Umbilical cord (tissue), 2 donors: ENCODE data around the gene CARS2. TPM values are rescaled to one million over a fixed set of nuclear protein-coding genes. Genes with fewer than 3 reads are reported as not detected.
A peak's percentile ranks its signal among the peaks of the same experiment; 100 is the strongest.
"Not testable (repeated sequence)": the region's sequence is repeated elsewhere in the genome, so short reads cannot be mapped to it uniquely, and the experiment has no call there.

Experiments
- DNase-seq: peaks from one replicate; pipeline ENCODE4 v3.0.0-alpha.2; 2015; ENCODE audit warnings: low spot score
- total RNA-seq: library from RNA; depleted of rRNA; stranded (reverse); fragments of >200 nt; gene quantifications from one replicate; pipeline ENCODE4 v1.2.3, GENCODE V29; 2014; ENCODE audit warnings: low replicate concordance; ENCODE audit not compliant: insufficient read depth

Gene CARS2
- total RNA-seq, 1 donor from 2014 or later, result 36.4 TPM

DNA sequence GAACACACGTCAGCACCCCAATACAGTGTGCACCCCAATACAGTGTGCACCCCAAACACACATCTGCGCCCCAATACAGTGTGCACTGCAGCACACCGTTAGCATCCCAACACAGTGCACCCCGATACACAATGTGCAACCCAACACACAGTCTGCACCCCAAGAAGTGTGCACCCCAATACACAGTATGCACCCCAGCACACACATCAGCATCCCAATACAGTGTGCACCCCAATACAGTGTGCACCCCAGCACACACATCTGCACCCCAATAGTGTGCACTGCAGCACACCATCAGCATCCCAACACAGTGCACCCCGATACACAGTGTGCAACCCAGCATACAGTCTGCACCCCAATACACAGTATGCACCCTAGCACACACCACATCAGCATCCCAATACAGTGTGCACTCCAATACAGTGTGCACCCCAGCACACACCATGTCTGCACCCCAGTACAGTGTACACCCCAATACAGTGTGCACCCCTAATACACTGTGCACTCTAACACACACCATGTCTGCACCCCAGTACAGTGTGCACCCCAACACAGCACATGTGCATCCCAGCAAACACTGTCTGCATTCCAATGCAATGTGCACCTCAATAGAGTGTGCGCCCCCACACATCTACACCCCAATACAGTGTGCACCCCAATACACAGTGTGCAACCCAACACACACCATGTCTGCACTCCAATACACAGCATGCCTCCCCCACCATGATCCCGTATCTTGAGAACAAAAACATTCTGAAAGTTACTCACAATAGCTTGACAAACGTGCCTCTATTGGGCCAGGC, 855 bp upstream of the CARS2 start:
- DNase-seq, result no peak

DNA sequence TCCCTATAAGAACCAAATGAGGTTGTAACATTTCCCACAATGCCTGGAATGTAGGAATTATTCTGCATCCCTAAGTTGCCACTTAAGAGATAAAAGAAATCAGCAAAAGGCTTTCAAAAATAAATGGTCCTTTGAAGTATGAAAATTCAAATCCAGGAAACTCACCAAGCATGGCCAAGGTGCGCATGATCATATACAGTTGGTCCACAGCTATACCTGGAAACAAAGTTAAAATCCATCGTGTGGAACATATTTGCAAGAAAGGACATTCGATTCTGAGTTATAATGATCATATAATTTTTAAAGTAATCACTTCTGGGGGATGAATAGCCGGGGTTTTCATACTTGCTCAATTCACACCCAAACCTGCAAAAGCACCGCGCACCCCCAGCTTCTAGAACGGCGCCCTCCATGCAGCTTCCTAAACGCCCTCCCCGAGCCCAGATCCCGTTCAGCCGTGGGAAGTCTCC, 525 bp downstream of the CARS2 start:
- no peak for DNase-seq

DNA sequence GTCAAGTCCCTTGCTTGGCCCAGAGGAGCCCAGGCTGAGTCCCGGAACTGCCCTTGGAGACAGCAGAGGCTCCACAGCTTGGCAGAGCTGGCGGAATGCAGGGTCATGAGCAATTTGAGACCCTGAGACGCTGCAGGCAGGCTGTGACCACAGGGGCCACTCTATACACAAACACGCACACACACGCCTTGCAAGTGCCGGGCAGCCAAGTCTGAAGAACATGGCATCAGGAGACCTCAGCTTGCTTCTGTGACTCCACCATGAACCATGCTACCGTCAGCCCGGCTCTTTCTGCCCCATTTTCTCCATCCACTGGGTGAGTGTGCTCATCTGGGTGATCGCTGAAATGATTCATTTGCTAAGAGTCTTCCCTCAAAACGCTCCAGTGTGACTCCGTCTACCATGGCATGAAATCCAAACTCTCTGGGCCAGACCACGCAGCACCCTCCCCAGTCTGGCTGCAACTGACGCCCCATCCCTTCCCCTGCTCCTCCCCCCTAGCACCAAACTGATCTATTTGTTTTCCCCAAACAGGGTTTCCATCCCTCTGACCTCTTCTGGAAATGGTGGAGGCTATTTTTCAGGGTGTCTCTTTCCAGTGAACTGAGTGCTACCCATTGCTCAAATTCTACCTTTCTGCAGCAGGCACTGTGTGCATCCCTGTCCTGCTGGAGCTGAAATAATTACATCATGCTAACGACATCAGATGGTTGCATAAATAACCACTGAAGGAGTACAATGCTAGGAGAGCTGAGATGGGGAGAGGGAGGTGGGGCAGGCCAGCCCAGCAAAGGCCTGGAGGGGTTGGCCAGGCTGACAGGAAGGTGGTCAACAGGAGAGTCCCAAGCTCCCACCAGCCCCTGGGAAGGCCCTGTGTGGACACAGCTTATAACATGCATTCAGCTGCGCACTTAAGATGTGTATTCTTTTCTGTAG, 3.1 kb downstream of the CARS2 start:
- DNase-seq, result no peak

DNA sequence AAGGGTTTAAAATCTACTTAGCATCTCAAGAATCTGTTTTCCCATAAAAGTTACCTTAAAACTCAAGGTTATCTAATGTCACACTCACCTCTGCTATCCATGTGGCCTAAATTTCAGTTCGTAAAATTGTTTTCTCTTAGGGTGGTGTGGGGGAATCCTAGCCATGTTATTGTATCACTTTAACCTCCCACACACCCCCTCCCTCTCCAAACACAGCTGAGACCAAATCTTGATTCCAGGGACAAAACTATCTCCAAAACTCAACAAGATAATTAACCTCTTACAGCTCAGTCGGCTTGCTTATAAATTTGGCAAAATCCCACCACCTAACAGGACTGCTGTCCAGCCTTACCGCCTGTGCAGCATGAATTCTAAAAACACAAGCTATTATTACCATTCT, 3.8 kb downstream of the CARS2 start:
- DNase-seq, result no peak

DNA sequence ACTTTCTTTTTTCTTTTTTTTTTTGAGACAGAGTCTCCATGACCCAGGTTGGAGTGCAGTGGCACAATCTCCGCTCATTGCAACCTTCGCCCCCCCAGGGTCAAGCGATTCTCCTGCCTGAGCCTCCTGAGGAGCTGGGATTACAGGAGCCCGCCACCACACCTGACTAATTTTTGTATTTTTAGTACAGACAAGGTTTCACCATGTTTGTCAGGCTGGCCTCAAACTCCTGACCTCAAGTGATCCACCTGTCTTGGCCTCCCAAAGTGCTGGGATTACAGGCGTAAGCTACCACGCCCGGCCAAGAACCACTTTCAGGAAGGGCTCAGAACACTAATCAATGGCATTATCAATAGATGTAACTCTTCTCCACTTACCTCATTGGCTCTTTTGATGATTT, 4.9 kb downstream of the CARS2 start:
- not testable (repeated sequence) for DNase-seq

DNA sequence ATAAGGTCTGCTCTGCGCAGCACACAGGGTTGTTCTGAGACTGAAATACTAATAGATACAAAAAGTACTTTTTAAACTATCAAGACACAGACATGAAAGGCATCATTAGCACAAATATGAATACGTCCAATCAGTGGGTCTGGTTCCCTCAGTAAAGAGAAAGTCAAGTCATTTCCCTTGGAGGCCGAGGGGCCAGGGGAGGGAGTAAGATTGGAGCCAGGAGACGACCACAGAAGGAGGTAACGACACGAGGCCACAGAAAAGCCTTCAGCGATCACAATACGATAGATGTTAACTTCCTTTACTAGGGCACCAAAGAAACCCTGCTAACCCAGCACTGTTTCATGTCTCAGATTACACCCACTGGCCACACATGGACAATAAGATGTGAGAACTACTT, 5.3 kb downstream of the CARS2 start:
- DNase-seq, result no peak

DNA sequence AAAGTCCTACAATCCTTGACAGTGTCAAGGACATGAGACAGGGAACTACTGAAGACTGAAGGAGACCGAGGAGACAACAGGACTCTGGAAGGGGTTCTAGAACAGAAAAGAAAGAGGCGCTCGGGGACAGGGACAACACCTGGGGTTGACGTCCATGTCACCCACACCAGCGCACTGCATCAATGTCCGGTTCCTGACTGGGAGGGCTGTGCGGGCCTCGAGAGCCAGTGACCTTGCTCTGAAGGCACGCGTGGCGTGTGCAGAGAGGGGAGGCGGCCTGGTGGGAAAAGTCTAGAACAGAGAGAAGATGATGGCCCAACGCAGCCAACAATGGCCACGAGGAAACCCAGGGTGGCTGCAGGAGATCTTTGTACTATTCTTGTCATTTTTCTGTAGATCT, 5.7 kb downstream of the CARS2 start:
- DNase-seq, result no peak

DNA sequence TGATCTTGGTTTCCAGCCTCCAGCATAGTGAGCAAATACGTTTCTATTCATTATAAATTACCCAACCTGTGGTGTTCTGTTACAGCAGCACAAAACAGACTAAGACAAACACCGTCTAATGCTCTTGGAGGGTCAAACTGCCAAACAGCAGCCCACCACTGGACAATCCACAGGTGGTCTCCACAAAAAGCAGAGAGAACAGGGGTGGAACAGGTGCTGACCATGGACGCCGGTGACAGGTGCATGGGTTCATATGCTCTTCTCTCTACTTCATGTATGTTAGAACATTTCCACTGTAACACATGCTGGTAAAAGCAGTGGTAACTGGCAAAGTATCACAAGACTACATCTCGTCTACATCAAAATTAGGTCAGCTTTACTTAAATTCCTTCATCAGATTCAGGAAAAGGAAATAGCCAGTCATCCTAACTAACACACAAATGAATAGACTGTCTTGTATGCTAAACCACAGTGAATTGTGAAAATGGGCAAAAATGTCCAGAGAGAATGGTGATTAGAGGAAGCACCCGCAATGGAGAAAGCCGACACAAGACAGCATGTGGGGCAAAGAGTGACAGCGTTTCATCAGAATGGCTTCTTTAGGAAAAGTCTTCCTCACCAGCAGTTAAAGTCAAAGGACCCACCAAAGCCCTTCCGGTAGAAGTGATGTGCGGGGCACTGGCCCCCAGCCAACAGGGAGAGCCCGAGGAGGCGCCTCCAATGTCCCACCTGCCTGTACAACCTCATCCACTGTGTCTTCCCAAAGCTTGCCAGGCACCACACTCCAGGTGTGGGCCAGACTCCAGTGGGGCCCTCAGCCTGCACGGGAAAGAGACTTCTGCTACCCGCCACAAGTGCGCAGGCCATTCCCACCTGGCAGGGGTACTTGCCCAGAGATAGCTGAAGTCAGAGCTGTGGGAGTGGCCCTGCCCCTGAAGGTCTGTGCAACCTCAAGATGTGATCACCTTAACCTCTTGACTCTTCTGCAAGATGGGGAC, 6.5 kb downstream of the CARS2 start:
- DNase-seq, result no peak

DNA sequence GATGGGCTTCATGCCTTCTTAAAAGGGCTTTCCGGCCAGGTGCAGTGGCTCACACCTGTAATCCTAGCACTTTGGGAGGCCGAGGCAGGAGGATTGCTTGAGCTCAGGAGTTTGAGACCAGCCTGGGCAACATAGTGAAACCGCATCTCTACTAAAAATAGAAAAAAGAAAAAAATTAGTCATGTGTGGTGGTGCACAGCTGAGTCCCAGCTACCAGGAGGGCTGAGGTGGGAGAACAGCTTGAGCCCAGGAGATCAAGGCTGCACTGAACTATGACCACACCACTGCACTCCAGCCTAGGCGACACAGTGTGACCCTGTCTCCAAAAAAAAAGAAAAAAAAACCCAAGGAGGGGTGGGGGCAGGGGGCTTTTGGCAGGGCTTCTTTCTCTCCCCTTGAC, 7.2 kb downstream of the CARS2 start:
- no peak for DNase-seq

DNA sequence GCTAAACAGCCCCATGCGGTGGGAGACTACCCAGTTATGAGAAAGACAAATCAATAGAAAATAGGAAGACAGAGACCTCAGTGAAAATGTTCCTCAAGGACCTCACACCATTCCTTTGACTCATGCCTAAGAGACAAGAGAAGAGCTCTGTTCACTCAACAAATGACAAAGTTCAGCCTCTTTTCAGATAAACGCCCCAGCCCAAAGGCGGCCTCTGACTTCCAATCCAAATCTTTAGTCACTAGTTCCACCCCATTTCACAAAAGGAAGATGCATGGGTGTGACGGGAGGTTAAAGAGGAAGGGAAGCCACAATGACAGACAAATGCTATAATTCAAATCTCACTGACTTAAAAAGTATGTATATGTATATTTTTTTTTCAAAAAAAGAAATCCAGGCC, 8.1 kb downstream of the CARS2 start:
- DNase-seq, result no peak

DNA sequence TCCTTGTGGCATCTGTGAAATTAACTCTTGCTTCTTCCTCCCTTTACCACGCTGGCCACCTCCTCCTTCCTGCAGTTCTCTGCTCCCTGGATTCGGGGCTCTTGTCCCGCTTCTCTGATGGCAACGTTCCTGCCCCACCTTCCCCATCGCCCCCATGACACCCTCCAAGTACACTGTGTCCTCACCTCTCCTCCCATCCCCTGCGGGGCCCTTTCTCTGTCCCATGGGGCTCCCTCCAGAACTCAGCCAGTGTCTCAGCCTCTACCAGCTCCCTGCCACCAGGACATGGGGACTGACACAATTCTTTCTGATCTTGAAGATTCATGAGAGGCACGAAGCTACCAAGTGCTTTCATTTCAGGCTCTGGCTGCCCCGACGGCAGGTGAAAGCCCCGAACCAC, 9.1 kb downstream of the CARS2 start:
- no peak for DNase-seq

DNA sequence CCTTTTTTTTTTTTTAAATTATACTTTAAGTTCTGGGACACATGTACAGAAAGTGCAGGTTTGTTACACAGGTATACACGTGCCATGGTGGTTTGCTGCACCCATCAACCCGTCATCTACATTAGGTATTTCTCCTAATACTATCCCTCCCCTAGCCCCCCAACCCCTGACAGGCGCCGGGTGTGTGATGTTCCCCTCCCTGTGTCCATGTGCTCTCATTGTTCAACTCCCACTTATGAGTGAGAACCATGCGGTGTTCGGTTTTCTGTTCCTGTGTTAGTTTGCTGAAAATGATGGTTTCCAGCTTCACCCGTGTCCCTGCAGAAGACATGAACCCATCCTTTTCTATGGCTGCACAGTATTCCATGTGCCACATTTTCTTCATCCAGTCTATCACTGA, 10.1 kb downstream of the CARS2 start:
- not testable (repeated sequence) for DNase-seq

DNA sequence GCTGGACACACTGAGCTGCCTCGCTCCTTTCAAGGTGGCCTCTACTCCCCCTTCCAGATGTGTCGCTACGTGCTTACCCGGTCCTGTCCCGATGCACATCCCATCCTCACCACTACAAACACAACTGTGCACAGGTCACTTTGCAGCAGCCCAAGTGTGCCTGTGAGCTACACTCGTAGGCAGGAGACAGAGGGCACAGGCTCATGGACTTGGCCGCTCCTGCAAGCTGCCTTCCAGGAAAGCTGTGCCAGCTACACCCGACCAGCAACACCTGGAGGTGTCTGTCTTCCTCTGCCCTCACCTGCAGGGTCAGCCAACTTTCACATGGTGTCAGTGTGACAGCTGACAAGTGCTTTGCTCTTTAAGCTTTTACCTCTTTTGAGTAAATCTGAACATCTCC, 15.4 kb downstream of the CARS2 start:
- DNase-seq, result no peak

DNA sequence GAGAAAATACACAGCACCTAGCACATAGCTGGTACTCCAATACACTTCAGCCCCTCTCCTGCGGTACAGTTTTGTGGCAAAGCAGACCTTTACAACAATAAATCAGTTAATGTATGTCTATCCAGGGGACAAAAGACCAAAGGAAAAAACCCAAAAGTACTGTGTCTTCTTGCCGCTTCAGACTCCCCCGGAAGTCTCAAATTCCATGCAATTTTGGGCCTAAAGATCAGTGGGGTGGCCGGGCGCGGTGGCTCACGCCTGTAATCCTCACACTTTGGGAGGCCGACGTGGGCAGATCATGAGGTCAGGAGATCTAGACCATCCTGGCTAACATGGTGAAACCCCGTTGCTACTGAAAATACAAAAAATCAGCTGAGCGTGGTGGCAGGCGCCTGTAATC, 16.2 kb downstream of the CARS2 start:
- no peak for DNase-seq

DNA sequence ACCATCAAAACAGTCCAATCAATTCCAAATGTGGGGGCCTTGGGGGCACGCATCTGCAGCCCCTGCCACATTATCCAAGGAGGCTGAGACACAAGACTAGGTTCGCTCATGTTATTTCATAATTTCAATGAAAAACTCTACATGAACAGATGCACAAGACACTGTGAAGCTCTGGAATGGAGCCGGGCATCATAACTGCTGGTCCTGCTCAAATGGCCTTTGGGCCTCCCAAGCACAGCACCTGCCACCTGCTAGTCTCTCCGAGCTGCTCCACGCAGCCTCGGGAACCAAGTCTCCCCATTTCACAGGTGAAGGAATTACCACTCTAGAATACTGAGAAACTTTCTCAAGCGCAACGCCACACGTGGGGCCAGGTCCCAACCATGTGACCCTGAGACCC, 16.9 kb downstream of the CARS2 start:
- DNase-seq, result no peak

DNA sequence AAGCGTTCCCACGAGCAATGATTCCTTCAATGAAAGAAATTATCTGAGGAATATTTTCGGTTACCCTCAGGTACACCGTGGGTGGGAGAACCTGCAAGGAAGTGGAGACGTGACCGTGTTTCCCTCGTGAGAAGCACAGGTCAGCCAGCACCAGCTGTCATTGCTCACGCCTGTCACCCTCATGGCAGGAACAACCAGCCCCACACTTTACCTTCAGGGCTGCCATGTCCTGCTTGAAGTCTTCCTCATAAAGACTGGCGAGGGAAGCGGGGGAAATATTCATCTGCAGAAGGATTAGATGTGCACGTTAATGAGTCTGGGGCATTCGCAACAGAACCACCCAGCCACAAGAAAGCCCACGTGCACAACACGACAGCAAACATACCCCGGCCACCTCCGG, 18.2 kb downstream of the CARS2 start:
- DNase-seq, result no peak

DNA sequence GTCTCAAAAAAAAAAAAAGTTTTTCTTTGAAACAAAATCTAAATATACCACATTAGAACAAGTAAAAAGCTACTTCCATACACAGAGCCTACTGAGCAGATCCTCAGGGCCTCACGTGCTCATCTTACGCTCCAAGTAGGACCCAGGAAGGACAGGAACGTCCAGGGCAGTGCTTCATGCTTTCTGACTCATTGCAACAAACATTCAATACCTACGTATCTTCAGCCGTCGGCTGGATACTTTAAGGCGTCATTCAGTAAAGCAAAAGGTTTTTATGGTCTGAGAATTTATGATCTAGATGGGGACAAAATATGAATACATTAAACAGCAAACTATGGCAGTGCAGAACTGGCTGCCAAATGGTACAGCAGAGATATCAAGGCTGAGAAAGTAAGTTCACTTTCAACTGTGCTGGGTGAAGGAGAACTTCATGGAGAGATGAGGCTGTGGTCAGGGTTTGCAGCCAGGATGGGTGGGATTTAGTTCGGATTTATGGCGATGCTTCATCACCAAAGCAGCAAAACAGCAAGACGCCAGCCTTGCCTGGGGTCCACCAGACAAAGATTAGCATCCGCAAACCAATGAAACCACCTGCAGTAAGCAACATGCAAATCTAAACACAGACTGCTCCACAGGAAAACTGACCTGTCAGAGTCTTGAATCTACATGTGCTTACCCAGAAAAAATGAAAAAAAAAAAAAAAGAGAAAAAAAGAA, 20.5 kb downstream of the CARS2 start:
- peak; percentile 42 for DNase-seq

DNA sequence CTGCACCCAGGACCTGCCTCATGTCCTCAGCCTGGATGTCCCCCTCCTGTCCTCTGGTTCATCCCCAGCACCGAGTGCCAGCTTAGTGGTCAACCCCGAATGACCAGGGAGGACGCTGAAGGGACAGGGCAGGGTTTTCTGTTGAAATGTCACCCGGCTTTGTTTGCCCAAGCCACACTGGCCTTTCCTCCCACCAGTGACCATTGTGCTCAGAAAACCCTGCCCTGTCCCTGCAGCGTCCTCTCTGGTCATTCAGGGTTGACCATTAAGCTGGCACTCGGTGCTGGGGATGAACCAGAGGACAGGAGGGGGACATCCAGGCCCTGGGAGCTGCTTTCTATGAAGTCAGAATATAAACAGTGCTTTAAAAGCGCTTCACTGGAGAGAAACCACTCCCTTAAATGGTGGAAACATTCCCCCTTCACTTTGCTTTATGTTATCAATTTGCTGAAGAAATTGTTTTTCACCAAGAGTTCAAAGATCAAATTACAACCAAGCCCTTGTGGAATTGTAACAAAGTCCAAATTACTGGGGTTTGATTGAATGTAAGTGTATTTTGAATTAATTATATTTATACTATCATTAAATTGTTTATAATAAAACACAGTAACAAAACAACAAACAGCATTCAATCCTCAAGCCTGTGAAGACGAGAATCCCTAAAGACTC, 21.4 kb downstream of the CARS2 start:
- no peak for DNase-seq

DNA sequence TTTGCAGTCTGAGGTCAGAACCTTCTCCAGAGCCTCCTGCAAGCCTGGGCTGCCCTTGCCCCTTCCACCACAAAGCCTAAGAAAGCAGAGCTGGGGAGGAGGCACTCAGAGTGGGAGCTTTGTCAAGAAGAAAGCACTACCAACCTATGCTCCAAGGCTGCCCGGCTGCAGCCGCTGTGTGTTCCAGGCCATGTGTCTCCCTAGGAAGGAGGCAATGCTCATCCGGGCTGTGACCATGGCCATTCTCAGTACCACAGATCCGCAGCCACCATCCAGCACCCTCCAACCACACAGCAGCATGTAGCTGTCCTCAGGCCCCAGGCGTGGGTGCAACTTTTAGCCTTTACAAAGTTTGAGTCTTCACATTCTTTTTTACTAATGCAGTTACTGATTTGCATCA, 22.0 kb downstream of the CARS2 start:
- DNase-seq, result no peak

DNA sequence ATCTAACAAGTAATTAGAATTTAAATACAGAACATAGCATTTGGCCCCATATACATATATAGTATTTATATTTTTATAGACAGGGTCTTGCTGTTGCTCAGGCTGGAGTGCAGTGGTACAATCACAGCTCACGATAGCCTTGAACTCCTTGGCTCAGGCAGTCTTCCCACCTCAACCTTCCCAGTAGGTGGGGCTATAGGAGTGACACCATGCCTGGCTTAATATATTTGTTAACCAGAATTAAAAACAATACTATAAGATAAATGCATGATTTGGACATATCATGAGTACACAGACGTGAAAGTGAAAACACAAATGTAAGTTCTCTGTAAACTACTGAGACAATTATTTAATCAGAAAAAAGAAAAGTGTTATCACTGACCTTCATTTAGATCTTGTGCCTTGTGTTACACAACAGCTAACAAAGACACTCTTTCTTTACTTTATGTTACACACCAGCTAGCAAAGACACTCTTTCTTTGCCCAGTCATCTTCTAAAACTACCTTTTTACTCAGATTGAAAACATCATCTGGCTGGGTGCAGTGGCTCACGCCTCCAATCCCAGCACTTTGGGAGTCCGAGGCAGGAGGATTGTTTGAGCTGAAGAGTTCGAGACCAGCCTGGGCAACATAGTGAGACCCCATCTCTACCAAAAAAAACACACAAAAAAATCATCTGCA, 22.6 kb downstream of the CARS2 start:
- no peak for DNase-seq
